Stimulated activated naive CD4-positive, alpha-beta T cell (primary cell): ENCODE measurements around the gene AIFM3.

Experiments used
- DNase-seq, 6 experiments: peaks; one replicate each; lab custom pipeline; 2025; lab: John Stamatoyannopoulos, UW

The AIFM3 gene

DNA sequence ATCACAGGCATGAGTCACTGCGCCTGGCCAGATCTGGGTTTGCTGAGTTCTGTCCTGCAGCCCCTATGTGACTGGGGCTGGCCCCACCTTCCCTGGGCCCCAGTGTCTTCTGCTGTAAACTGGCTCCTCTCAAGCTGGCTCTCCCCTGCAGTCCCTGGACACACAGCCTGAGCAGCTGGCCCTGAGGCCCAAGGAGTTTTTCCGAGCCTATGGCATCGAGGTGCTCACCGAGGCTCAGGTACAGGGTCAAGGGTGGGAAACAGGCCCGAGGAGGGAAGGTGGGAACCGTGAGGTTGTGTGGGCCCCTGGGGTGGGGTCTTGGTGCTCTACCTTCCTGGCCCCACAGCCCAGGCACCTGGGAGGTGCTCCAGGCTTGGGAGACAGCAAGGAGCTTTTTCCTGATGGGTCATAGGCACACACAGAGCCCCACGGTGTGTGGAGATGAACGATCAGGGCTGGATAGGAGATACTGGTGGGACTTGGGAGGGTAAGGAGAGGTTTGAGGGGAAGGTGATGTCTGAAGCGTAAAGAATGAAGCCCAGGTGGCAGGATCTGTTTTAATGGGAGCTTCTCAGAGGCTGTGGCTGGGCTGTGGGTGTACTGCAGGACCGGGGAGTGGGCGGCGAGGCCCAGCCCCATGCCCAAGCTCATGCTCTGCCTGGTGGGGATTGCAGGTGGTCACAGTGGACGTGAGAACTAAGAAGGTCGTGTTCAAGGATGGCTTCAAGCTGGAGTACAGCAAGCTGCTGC lies 8.7 kb downstream of the AIFM3 start:
- DNase-seq: no peak

DNA sequence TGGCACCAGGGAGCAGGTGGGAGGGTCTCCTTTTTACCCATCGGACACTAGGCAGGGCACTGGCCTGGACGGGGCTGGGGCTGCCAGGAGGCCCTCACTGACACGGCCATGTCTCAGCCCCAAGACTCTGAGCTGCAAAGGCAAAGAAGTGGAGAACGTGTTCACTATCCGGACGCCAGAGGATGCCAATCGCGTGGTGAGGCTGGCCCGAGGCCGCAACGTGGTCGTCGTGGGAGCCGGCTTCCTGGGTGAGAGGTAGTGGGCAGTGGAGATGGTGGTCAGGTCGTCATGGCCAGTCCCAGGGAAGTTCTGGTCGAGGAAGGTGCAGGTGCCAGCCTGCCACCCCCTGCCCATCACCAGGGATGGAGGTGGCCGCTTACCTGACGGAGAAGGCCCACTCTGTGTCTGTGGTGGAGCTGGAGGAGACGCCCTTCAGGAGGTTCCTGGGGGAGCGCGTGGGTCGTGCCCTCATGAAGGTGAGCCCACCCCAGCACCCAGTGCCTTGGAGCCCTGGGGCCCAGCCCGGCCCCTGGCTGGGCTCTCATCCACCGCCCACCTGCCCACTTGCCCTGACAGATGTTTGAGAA lies 9.3 kb downstream of the AIFM3 start:
- DNase-seq: no peak

DNA sequence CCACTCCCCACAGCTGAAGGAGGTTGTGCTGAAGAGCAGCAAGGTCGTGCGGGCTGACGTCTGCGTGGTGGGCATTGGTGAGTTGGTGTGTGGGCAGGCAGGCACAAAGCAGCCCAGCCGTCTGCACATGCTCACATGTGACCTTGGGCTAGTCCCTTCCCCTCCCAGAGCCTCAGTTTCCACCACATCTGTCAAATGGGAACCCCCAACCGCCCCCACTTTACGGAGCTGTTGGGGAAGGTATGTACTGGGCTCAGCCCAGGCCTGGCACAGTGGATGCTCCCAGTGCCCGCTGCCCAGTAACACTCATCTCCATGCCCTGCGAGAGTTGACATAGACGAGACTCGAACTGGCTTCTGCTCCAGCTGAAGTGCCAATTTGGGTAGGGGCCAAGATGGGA lies 10.0 kb downstream of the AIFM3 start:
- no peak for DNase-seq

DNA sequence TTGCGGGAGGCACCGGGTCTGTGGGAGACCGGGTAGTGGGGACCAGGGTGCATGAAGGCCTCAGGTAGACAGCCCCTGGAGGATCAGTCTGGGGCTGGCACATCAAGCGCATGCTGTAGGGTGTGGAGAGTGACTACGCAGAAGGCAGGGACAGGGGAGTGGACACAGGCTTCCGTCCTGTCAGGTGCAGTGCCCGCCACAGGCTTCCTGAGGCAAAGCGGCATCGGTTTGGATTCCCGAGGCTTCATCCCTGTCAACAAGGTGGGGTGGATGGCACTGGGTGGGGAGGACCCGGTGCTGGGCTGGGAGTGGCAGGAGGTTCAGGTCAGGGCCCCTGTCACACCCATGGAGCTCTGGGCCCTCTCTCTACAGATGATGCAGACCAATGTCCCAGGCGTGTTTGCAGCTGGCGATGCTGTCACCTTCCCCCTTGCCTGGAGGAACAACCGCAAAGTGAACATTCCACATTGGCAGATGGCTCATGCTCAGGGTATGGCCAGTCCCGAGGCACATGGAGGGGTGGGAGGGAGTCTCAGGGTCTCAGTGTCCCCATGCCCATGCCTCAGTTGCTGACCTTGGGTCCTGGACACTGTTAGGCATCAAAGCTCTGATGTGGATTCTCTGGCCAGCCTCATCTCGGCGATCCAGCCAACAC lies 10.6 kb downstream of the AIFM3 start:
- DNase-seq: no peak

DNA sequence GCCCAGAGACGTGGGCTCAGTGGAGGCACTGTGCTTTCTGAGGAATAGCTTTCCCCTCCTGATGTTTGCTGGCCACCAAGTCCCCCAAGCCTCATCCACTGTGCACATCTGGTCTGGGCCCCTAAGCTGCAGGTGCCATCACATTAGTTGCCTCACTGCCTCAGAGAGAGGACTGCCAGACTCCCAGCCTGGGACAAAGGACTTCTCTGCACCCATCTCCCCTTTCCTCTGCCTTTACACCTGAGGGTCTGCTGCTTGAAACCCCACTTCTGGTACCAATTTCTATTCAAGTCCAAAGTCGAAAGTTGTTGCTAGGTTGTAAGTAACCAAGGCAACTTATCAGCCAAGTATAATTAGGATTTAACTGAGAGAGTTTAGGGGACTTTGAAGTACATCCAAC lies 11.4 kb downstream of the AIFM3 start:
- no peak for DNase-seq

DNA sequence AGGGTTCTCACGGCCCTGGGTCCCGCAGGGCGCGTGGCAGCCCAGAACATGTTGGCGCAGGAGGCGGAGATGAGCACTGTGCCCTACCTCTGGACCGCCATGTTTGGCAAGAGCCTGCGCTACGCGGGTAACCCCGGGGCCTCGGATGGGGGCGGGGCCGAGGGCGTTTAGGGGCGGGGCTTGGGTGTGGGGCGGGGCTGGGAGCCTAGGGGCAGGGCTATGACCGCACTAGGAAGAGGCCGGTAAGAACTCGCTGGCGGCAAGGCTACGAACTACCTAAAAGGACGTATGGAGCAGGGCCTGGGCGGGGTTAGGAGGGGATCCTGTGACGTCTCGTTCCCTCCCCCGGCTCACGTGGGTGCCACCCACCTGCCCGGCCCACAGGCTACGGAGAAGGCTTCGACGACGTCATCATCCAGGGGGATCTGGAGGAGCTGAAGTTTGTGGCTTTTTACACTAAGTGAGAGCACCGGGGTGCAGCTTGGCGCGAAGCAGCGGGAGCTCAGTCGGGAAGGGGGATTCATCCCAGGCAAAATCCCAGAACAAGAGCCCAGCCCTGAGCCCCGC lies 12.3 kb downstream of the AIFM3 start:
- DNase-seq: peak; percentile 53 to 74 (median 66)

DNA sequence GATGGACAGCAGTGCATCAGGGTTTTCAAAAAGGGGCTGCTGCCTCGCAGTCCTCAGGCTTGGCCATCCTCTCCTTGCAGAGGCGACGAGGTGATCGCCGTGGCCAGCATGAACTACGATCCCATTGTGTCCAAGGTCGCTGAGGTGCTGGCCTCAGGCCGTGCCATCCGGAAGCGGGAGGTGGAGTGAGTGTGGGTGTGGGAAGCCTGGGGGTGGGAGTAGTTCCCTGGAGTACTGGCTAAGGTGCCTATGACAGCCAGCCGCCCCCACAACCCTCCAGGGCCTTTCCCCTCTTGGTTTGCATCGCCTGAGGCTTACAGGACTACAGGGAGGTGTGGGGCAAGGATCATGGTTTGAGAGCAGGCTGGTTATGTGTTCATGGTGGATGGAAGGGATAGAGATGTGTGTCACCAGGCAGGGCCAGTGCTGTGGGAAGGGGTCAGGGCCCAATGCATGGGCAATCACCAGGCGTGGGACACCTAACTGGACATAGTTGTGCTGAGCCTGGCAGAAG lies 12.9 kb downstream of the AIFM3 start:
- no peak for DNase-seq

DNA sequence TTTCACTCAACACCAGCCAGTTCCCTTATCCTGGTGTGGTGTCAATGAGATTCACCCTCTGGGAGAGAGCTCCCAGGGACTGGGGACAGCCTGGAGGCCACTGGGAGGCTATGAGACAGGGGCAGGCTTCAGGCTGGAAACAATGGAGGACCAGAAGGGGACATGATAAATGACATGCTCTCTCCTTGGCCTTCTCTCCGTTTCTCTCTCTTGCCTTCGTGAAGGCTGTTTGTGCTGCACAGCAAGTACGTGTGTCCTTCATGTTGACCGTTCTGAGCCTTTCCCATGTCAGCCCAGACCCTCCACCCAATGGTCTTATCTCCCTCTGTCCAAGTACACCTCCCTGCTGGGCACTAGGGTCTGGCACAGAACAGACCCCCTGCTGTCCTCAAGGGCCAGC lies 13.5 kb downstream of the AIFM3 start:
- no peak for DNase-seq

DNA sequence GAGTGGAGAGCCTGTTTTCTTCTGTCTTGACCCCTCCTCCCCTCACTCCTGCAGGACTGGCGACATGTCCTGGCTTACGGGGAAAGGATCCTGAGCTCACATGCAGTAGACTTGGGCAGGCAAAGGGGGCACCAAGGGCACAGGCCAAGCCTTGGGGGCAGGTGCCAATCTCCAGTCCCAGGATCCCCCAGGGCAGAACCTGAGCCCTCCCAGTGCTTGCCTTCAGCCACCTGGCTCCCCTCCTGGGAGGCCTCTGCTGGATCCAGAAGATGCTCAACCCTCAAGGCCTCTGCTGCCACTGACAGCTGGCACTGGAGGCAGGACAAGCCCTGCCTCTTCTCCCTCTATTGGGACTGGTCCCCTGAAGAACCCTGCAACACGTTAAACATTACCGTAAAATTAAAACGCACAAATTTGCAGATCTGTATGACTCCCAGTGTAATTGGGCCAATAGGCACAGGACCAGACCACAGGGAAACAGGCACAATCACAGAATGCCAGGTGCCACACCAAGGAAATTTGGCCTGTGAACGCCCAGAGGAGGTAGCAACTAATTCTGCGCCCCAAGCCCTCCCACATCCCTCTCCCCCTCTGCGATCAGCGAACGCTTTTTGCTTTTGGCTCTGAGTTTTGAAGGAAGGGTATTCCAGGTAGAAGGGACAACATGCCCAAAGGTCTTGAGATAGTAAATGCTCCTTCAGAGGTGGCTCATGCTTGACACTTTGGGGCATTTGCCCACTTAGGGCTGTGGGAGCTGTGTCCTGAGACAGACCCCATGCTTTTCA lies 14.1 kb downstream of the AIFM3 start:
- no peak for DNase-seq

DNA sequence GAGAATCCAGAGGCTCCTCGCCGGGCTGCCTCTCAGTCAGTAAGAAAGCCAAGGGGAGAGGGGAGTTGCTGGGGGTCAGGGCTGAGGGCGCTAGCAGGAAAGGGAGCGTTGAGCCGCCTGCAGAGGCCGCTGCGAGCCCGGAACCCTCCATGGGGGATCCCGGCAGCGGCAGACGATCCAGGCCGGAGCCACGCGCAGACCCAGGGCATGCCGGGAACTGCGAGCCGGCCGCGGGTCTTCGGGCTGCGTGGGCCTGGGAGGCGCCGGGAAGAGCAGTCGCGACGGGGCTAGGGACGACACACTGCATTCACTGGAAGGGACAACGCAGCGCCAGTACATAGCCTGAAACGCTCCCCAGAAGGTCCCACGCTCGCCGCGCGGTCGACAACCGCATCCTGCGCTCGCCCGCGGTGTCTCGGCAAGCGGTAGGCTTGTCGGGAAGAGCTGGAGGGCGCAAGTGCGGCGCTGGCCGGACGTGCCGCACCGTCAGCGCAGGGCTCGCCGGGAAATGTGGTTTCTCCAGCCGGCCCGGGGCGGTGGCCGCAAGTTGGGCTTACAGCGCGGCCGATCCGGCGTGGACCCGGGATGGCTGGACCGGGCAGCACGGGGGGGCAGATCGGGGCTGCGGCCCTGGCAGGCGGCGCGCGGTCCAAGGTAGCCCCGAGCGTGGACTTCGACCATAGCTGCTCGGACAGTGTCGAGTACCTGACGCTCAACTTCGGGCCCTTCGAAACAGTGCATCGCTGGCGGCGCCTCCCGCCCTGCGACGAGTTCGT lies 14.9 kb downstream of the AIFM3 start, which contains the start of gene LZTR1:
TSS of gene LZTR1 (plus strand) at position 511 of the 776 bp plus-strand sequence. CDS start at position 586, 75 bp downstream.
- DNase-seq: peak; percentile 37 to 66 (median 60)

DNA sequence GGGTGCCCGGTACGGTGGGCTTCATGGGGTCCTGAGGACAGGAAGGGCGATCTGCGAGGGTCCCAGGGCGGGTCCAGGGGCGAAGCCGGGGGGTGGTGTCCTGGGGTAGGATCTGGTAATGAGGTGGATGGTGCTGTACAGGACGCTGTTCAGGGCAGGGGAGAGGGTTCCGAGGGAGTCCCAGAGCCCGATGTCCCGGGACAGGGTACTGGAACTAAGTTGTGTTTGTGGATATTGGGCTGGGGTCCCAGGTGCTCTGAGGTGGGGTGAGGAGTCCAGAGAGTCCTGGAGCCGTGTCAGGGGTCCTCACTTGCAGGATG lies 15.5 kb downstream of the AIFM3 start:
- no peak for DNase-seq

DNA sequence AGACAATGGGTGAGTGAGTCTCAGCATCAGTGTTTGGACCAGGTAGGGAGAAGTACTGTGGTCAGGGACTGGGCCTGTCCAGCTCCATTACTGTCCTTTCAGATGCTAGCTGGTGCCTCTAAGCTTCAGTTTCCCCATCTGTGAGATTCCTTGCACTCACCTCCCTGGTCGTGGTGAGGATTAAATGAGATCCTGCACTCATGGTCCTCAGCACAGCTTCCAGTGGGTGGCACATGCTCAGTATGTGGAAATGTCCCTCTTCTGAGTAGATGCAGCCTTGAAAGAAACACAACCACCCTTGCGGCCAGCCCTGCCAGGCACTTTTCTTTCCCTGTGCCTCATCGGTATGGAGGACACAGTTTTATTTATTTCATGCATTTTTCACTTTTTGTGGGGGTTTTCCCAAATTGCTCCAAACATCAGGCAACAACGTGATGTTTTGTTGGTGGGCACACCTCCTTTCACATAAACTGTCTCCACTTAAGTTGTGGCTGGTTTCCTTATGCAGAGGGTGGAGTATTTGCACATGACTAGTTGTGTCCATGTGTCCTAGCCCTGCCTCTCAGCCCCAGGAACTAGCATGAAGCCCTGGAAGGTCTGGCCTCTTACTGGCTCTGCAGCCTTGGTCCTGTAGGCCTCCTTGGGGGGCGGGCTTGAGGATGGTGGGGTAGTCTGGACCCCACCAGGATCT lies 16.2 kb downstream of the AIFM3 start:
- no peak for DNase-seq

DNA sequence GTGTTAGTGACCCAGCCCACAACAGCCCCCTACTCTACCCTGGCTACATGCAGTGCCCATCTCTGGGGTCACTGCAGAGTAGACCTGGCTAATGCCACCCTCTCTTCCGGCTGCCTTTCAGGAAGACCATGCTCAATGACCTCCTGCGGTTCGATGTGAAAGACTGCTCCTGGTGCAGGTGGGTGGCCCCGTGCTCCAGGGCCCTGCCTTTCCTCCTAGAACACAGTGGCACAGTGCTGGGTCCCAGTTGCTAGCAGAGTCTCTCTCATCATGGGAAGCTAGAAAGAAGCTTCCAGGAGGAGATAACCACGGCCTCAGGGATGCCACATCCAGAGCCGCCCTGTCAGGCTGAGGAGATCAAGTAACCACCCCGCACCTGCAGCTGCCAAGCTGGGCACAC lies 18.7 kb downstream of the AIFM3 start:
- no peak for DNase-seq

DNA sequence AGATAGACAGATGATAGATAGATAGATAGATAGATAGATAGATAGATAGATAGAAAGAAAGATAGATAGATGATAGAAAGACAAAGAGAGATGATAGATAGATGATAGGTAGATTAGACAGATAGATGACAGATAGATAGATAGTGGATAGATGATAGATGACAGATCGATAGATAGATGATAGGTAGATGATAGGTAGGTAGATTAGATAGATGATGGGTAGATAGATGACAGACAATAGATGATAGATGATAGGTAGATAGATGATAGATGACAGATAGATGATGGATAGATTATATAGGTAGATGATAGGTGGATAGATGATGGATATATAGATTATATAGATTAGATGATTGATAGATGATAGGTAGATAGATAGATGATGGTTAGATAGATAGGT lies 19.3 kb downstream of the AIFM3 start:
- no peak for DNase-seq

DNA sequence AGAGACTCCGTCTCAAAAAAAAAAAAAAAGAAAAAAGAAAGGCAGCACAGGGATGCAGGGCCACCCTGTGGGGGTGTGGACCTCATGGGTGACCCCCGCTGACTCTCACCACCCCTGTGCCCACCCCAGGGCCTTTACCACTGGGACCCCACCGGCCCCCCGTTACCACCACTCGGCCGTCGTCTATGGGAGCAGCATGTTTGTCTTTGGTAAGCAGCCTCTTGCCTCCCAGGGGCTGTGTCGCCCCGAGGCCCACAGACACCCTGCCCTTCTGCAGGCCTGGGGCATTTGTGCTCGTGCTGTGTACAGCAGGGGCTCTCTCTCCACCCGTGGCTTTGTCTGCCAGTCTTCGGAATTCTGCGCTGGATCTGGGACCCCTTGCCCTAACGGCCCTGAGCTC lies 20.3 kb downstream of the AIFM3 start:
- DNase-seq: no peak

DNA sequence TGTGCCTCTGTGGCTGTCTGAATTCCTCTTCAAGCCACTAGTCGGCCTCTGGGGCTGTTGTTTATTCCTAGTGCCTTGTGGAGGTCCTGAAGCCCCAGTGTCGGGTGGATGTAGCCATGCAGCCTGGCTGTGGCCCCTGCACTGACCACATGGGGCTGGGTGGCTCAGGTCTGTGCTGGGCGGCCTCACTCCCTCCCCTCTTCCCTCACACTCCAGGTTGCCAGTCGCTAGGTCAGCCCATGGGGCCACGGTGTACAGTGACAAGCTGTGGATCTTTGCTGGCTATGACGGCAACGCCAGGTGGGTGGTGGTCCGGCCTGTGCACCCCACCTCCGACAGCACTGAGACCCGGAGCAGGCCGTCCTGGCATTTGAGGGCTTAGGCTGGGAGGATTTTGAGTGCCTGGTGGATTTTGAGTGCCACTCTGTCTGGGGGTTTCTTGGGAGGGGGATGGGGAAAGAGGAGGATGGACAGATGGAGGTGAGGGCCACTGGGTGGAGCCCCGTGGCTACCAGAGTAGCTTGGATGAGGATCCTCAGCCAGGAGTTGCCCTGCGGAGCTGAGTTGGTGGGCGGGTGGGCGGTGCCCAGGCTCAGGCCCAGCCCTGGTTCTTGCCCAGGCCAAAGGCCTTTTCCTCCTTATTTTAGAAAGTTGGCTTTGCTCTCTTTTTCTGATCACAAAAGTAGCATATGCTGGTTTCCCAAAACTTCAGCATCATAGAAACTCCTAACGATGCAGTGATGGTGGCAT lies 21.7 kb downstream of the AIFM3 start:
- DNase-seq: no peak

DNA sequence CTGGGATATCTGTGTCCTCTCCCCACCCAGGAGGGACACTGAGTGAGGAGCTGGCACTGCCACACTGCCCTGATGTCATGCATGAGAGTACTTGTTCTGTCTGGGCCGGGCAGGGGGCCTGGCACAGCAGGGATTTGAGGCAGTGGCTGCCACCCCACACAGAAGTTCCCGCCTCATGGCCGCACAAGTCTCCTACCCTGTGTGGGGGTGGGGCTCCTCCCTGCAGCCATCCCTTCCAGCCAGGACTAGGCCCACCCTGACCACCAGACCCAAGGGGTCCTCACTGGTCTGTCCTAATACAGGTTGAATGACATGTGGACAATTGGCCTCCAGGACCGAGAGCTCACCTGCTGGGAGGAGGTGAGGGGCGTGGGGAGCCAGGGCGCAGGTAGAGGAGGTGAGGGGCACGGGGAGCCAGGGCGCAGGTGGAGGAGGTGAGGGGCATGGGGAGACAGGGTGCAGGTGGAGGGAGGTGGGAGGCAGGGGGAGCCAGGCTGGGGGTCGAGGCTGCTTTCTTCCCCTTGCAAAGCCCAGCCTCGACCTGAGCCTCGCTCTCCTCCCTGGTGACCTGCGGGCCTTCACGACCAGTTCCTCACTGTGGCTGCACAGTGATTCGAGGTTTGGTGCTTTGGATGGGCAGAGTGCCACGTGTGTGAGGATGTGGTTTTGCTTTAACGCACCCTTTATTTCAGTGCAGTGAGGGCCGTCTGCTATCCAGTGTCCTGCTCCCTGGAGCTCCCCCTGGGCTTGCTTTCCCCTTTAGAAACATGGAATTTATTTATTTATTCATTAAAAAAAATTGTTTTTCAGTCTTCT lies 22.5 kb downstream of the AIFM3 start:
- DNase-seq: no peak

DNA sequence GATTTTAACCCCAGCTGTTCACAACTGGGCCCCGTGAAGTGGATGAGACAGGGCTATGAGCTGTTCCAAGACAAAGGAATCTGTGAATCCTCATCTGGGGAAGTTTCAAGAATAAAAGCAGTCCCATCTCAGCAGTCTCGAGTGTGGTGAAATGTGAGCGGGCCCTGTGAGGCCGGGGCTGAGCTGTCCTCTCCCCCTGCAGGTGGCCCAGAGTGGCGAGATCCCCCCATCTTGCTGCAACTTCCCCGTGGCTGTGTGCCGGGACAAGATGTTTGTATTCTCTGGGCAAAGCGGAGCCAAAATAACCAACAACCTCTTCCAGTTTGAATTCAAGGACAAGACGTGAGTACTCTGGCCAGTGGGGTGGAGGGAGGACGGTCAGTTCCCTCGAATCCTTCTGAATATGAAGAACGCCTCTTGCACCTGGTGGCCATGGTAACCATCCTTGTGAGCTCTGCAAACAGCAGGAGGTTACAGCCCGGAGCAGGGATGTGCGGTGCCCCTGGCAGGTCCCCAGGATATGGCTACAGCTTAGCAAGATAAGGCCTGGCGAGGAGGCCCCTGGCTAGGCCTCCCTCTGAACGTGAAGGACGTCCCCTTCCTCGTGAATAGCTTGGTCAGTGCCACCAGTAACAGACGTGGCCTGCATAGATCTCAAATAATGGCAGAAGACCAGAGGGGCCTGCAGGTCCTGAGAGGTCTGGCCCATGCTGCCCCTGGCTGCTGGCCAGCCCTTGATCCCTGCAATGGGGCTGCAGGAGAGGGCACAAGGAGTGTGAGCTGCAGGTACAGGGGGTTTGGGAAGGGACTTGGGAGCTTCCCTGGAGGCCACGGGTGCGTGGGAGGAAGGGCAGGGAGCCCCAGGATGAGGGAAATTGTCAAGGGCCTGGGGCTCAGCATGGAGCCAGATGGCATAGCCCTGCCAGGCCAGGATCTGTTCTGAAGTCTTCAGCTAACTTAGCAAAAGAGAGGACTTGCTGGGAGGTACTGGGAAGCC lies 23.4 kb downstream of the AIFM3 start:
- no peak for DNase-seq
